ENCODE results near the gene ABHD2.

The ABHD2 gene

GRCh38 chr15:89075846-89076245, 12.4 kb upstream of the ABHD2 start:
- Histone ChIP-seq H3K4me1 (ENCODE audit: low read length) (no peaks in the 10 kb centered on the region), H4K20me1 (ENCODE audit: insufficient read depth, low read length) (no peaks in the 10 kb centered on the region), H3K27me3 (ENCODE audit: low read depth, low read length) (peaks cover 34% of the 10 kb centered on the region), H3K9me3 (ENCODE audit: insufficient read depth, low read length) (no peaks in the 10 kb centered on the region), H3K4me3 (ENCODE audit: low read length) (no peak overlapping the region), H3K36me3 (replicated peaks; ENCODE audit: low read depth, low read length) (no peaks in the 10 kb centered on the region), H3K9ac (ENCODE audit: low read length) (no peak overlapping the region), H2AFZ (ENCODE audit: low read depth, low read length) (no peak overlapping the region), H3K4me2 (ENCODE audit: low read length) (no peak overlapping the region), H3K27ac (ENCODE audit: low read length) (no peak overlapping the region), H3K79me2 (ENCODE audit: low read length) (no peaks in the 10 kb centered on the region)
- TF ChIP-seq EZH2phosphoT487 (IDR thresholded peaks at IDR 0.05; ENCODE audit: low read depth) (no peak), CTCF (IDR thresholded peaks at IDR 0.05; ENCODE audit: low read depth, low read length) (no peak)

GRCh38 chr15:89077750-89078149, 10.5 kb upstream of the ABHD2 start:
- Histone ChIP-seq H3K36me3 (replicated peaks; ENCODE audit: low read depth, low read length) (no peaks in the 10 kb centered on the region), H3K9me3 (ENCODE audit: insufficient read depth, low read length) (no peaks in the 10 kb centered on the region), H3K4me3 (ENCODE audit: low read length) (no peak overlapping the region), H2AFZ (ENCODE audit: low read depth, low read length) (no peak overlapping the region), H3K4me1 (ENCODE audit: low read length) (no peaks in the 10 kb centered on the region), H3K79me2 (ENCODE audit: low read length) (no peaks in the 10 kb centered on the region), H3K9ac (ENCODE audit: low read length) (no peak overlapping the region), H3K4me2 (ENCODE audit: low read length) (no peak overlapping the region), H3K27ac (ENCODE audit: low read length) (no peak overlapping the region), H3K27me3 (ENCODE audit: low read depth, low read length) (peaks cover 30% of the 10 kb centered on the region), H4K20me1 (ENCODE audit: insufficient read depth, low read length) (no peaks in the 10 kb centered on the region)
- TF ChIP-seq EZH2phosphoT487 (IDR thresholded peaks at IDR 0.05; ENCODE audit: low read depth): no peak
- no peak for TF ChIP-seq CTCF (IDR thresholded peaks at IDR 0.05; ENCODE audit: low read depth, low read length)

GRCh38 chr15:89078851-89079810, 9.1 kb upstream of the ABHD2 start:
- TF ChIP-seq EZH2phosphoT487 (IDR thresholded peaks at IDR 0.05; ENCODE audit: low read depth): no peak
- TF ChIP-seq CTCF (IDR thresholded peaks at IDR 0.05; ENCODE audit: low read depth, low read length): no peak
- no peaks in the 10 kb centered on the region for H3K36me3 ChIP-seq (replicated peaks; ENCODE audit: low read depth, low read length)
- no peak overlapping the region for H3K4me2 ChIP-seq (ENCODE audit: low read length)
- H4K20me1 ChIP-seq (ENCODE audit: insufficient read depth, low read length): no peaks in the 10 kb centered on the region
- H3K4me3 ChIP-seq (ENCODE audit: low read length): no peak overlapping the region
- no peak overlapping the region for H3K27ac ChIP-seq (ENCODE audit: low read length)
- no peaks in the 10 kb centered on the region for H3K9me3 ChIP-seq (ENCODE audit: insufficient read depth, low read length)
- no peaks in the 10 kb centered on the region for H3K4me1 ChIP-seq (ENCODE audit: low read length)
- no peaks in the 10 kb centered on the region for H3K79me2 ChIP-seq (ENCODE audit: low read length)
- peaks cover 30% of the 10 kb centered on the region for H3K27me3 ChIP-seq (ENCODE audit: low read depth, low read length)
- H2AFZ ChIP-seq (ENCODE audit: low read depth, low read length): no peak overlapping the region
- no peak overlapping the region for H3K9ac ChIP-seq (ENCODE audit: low read length)

GRCh38 chr15:89081878-89082277, 6.4 kb upstream of the ABHD2 start:
- H3K4me2 ChIP-seq (ENCODE audit: low read length): no peak overlapping the region
- peaks cover 30% of the 10 kb centered on the region for H3K27me3 ChIP-seq (ENCODE audit: low read depth, low read length)
- H2AFZ ChIP-seq (ENCODE audit: low read depth, low read length): no peak overlapping the region
- H3K79me2 ChIP-seq (ENCODE audit: low read length): no peaks in the 10 kb centered on the region
- no peaks in the 10 kb centered on the region for H4K20me1 ChIP-seq (ENCODE audit: insufficient read depth, low read length)
- TF ChIP-seq EZH2phosphoT487 (IDR thresholded peaks at IDR 0.05; ENCODE audit: low read depth) (no peak), CTCF (IDR thresholded peaks at IDR 0.05; ENCODE audit: low read depth, low read length) (no peak)
- H3K4me1 ChIP-seq (ENCODE audit: low read length): no peaks in the 10 kb centered on the region
- no peaks in the 10 kb centered on the region for H3K9me3 ChIP-seq (ENCODE audit: insufficient read depth, low read length)
- H3K36me3 ChIP-seq (replicated peaks; ENCODE audit: low read depth, low read length): no peaks in the 10 kb centered on the region
- no peak overlapping the region for H3K27ac ChIP-seq (ENCODE audit: low read length)
- H3K4me3 ChIP-seq (ENCODE audit: low read length): no peak overlapping the region
- no peak overlapping the region for H3K9ac ChIP-seq (ENCODE audit: low read length)

All from OCI-LY3 (cell line).